ENCODE data around the gene CLDN16.

DNA sequence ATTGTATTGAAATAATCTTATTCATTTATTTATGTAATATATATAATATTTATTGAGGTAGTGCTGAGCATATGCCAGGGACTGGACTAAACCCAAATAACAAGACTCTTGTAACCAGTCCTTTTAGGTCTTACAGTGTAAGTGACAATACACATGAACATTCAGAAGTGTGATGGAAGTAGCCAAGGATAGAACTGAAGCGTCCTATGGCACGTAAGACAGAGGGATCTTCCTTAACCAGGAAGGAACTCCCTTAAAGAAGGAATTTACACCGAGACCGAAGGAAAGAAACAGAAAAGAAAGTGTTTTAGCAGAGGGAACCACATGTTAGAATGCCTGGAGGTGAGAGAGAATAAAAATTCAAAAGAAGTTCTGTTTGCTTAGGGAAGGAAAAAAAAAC is 42.1 kb upstream of the CLDN16 start:
- TF ChIP-seq, protein P1, sequence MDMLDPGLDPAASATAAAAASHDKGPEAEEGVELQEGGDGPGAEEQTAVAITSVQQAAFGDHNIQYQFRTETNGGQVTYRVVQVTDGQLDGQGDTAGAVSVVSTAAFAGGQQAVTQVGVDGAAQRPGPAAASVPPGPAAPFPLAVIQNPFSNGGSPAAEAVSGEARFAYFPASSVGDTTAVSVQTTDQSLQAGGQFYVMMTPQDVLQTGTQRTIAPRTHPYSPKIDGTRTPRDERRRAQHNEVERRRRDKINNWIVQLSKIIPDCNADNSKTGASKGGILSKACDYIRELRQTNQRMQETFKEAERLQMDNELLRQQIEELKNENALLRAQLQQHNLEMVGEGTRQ (CRISPR knock-in tag; IDR thresholded peaks at IDR 0.05) = no peak
- TF ChIP-seq, protein P2, sequence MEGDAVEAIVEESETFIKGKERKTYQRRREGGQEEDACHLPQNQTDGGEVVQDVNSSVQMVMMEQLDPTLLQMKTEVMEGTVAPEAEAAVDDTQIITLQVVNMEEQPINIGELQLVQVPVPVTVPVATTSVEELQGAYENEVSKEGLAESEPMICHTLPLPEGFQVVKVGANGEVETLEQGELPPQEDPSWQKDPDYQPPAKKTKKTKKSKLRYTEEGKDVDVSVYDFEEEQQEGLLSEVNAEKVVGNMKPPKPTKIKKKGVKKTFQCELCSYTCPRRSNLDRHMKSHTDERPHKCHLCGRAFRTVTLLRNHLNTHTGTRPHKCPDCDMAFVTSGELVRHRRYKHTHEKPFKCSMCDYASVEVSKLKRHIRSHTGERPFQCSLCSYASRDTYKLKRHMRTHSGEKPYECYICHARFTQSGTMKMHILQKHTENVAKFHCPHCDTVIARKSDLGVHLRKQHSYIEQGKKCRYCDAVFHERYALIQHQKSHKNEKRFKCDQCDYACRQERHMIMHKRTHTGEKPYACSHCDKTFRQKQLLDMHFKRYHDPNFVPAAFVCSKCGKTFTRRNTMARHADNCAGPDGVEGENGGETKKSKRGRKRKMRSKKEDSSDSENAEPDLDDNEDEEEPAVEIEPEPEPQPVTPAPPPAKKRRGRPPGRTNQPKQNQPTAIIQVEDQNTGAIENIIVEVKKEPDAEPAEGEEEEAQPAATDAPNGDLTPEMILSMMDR (IDR thresholded peaks at IDR 0.05) = no peak
- TF ChIP-seq CREM (CRISPR knock-in tag; IDR thresholded peaks at IDR 0.05) (no peak), NR3C1 (CRISPR knock-in tag; conservative IDR thresholded peaks at IDR 0.05; ENCODE audit: low read depth) (no peak), HMGA2 (CRISPR knock-in tag; IDR thresholded peaks at IDR 0.05) (no peak)
- TF ChIP-seq, protein P3, sequence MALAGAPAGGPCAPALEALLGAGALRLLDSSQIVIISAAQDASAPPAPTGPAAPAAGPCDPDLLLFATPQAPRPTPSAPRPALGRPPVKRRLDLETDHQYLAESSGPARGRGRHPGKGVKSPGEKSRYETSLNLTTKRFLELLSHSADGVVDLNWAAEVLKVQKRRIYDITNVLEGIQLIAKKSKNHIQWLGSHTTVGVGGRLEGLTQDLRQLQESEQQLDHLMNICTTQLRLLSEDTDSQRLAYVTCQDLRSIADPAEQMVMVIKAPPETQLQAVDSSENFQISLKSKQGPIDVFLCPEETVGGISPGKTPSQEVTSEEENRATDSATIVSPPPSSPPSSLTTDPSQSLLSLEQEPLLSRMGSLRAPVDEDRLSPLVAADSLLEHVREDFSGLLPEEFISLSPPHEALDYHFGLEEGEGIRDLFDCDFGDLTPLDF (CRISPR knock-in tag; IDR thresholded peaks at IDR 0.05) = no peak
- TF ChIP-seq, protein P4, sequence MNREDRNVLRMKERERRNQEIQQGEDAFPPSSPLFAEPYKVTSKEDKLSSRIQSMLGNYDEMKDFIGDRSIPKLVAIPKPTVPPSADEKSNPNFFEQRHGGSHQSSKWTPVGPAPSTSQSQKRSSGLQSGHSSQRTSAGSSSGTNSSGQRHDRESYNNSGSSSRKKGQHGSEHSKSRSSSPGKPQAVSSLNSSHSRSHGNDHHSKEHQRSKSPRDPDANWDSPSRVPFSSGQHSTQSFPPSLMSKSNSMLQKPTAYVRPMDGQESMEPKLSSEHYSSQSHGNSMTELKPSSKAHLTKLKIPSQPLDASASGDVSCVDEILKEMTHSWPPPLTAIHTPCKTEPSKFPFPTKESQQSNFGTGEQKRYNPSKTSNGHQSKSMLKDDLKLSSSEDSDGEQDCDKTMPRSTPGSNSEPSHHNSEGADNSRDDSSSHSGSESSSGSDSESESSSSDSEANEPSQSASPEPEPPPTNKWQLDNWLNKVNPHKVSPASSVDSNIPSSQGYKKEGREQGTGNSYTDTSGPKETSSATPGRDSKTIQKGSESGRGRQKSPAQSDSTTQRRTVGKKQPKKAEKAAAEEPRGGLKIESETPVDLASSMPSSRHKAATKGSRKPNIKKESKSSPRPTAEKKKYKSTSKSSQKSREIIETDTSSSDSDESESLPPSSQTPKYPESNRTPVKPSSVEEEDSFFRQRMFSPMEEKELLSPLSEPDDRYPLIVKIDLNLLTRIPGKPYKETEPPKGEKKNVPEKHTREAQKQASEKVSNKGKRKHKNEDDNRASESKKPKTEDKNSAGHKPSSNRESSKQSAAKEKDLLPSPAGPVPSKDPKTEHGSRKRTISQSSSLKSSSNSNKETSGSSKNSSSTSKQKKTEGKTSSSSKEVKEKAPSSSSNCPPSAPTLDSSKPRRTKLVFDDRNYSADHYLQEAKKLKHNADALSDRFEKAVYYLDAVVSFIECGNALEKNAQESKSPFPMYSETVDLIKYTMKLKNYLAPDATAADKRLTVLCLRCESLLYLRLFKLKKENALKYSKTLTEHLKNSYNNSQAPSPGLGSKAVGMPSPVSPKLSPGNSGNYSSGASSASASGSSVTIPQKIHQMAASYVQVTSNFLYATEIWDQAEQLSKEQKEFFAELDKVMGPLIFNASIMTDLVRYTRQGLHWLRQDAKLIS (CRISPR knock-in tag; IDR thresholded peaks at IDR 0.05; ENCODE audit: borderline replicate concordance) = no peak

Data from WTC11 (cell line).